Psoas muscle (tissue), 8 donors: Measurements from ENCODE around the gene APBB3. TPM values are rescaled to one million over a fixed set of nuclear protein-coding genes. Genes with fewer than 3 reads are reported as not detected.

Experiments
- ATAC-seq, 4 donors: fragments of 200-7000 bp; cut with Tn5 transposase; one replicate each; pipeline ENCODE4 v1.9.1; 2020; ENCODE audit warnings: moderate library complexity in 3 of 4, mild to moderate bottlenecking in 2 of 4
- DNase-seq, 2 donors: peaks; one replicate each; pipeline ENCODE4 v3.0.0-alpha.2; 2020
- H3K27ac ChIP-seq: fragments of 200-600 bp; one replicate; pipeline ENCODE4 v1.8.0; 2022
- H3K27me3 ChIP-seq, 3 donors: fragments of 200-600 bp in 1 of 3; one replicate each; pipeline versions ENCODE4 v1.6.1 to v1.8.0; 2013 to 2022; ENCODE audit warnings: low read length in 2 of 3, mild to moderate bottlenecking in 2 of 3, moderate library complexity in 1 of 3; ENCODE audit not compliant: insufficient read depth in 3 of 3
- H3K36me3 ChIP-seq, 2 donors: fragments of 200-600 bp in 1 of 2; one replicate each; pipeline versions ENCODE4 v1.6.1 to v1.8.0; 2013 to 2022; ENCODE audit warnings: low read depth in 1 of 2, mild to moderate bottlenecking in 1 of 2, moderate library complexity in 1 of 2; ENCODE audit not compliant: insufficient read depth in 1 of 2
- H3K4me1 ChIP-seq: fragments of 200-600 bp; one replicate; pipeline ENCODE4 v1.8.0; 2022
- H3K4me3 ChIP-seq: fragments of 200-600 bp; one replicate; pipeline ENCODE4 v1.8.0; 2022; ENCODE audit warnings: mild to moderate bottlenecking
- H3K9me3 ChIP-seq: fragments of 200-600 bp; one replicate; pipeline ENCODE4 v1.8.0; 2022
- CTCF ChIP-seq: fragments of 200-600 bp; IDR thresholded peaks from one replicate; pipeline ENCODE4 v1.8.0; 2022; ENCODE audit warnings: antibody characterized with exemption
- WGBS, 3 donors: extraction: QIAGEN DNeasy Blood & Tissue Kit; methylation state at CpG; one replicate each; pipeline versions ENCODE4 v1.1.6 to v1.1.7; 2013; 5-methylcytosine and 5-hydroxymethylcytosine counted together
- intact Hi-C, 2 donors: fragments of 100-400 bp; cut with DNase I; formaldehyde crosslinking; loops; one replicate each; pipeline versions ENCODE4 v1.11.0 to v1.14.2; 2022
- polyA plus RNA-seq, 3 donors: library from polyadenylated mRNA; stranded (reverse); fragments of 200-250 nt; gene quantifications; one replicate each; pipeline ENCODE4 v1.2.3, GENCODE V29; 2013
- total RNA-seq, 4 donors: library from RNA; stranded (reverse); fragmentation: NEBNext Ultra II Directional in 2 of 4; extraction: Animal tissue kit (Norgen Biotek cat#: 25700) in 2 of 4; gene quantifications; one replicate each; pipeline versions ENCODE4 v1.2.1 to v1.2.4, GENCODE V29; 2021 to 2023
- donor health status: healthy with polysubstance abuse.
- donor health status: DM: no; HTN: no; CAD: no; lungs with moderate emphysema.
- donor health status: Bipolar disorder and iron deficiency.
- donor health status: healthy.
- donor health status: DM: yes; HTN: yes; CAD: no.
- donor health status: DM: no; HTN: no; CAD: no.
- donor health status: DM: no; HTN: no; CAD: no.
- donor health status: DM: yes; HTN: yes; CAD: no.

Gene APBB3
- total and polyA plus RNA-seq, 7 donors = 4.3 to 25.4 (median 9.5) TPM

- ATAC-seq (peak; percentile 93 to 97 (median 94)), DNase-seq (peak; percentile 94 to 96)
- 1% methylated on average over 45 to 46 of the region's 46 CpGs for WGBS, 3 donors
- H3K27me3 ChIP-seq = no peaks in the 10 kb centered on the region
- intact Hi-C loops = no loop called here
- no peak for TF ChIP-seq CTCF
- H3K36me3 ChIP-seq = peaks cover 0 to 52% of the 10 kb centered on the region in 2 donors
- H3K4me3 ChIP-seq = peak within 1 kb of the TSS; percentile 86
- H3K27ac ChIP-seq = peak within 1 kb of the TSS; percentile 94
- no peaks in the 10 kb centered on the region for H3K9me3 ChIP-seq
- peaks cover 29% of the 10 kb centered on the region for H3K4me1 ChIP-seq
Observed at GRCh38 chr5:140557136-140557805, 7.1 kb downstream of the APBB3 start, which contains the start of gene SRA1. Gene SRA1, minus strand, starts transcription at chr5:140557473. Its CDS starts 21 bp downstream, at chr5:140557452.

GRCh38 chr5:140556438-140556837 lies 8.0 kb downstream of the APBB3 start:
- Histone ChIP-seq H3K36me3 (peaks cover 0 to 55% of the 10 kb centered on the region in 2 donors), H3K4me3 (peak overlapping the region; percentile 86), H3K4me1 (peaks cover 21% of the 10 kb centered on the region), H3K27me3 (no peaks in the 10 kb centered on the region), H3K9me3 (no peaks in the 10 kb centered on the region), H3K27ac (peak overlapping the region; percentile 94)
- TF ChIP-seq CTCF = no peak
- intact Hi-C loops = no loop called here
- DNase-seq = no peak
- WGBS, 3 donors = 3 to 4% (median 3%) methylated on average over 6 of the region's 6 CpGs
- peak in 2 of 4 donors; percentile 9 to 14 for ATAC-seq

GRCh38 chr5:140555747-140556312 lies 8.6 kb downstream of the APBB3 start:
- H3K36me3 ChIP-seq = peaks cover 0 to 55% of the 10 kb centered on the region in 2 donors
- no peaks in the 10 kb centered on the region for H3K9me3 ChIP-seq
- WGBS, 3 donors = 57 to 80% (median 61%) methylated on average over 1 of the region's 1 CpG
- peak overlapping the region; percentile 94 for H3K27ac ChIP-seq
- ATAC-seq (no peak), DNase-seq (no peak)
- intact Hi-C loops = no loop called here
- no peak for TF ChIP-seq CTCF
- H3K27me3 ChIP-seq = no peaks in the 10 kb centered on the region
- peak overlapping the region; percentile 86 for H3K4me3 ChIP-seq
- peaks cover 21% of the 10 kb centered on the region for H3K4me1 ChIP-seq

- intact Hi-C loops = no loop called here
- H3K4me1 ChIP-seq = peaks cover 33% of the 10 kb centered on the region
- peak overlapping the region; percentile 66 for H3K27ac ChIP-seq
Observed at GRCh38 chr5:140554454-140554853, 9.9 kb downstream of the APBB3 start.

More at GRCh38 chr5:140554454-140554853, 9.9 kb downstream of the APBB3 start:
- no peak overlapping the region for H3K4me3 ChIP-seq
- ATAC-seq = peak in 2 of 4 donors; percentile 16 to 36
- H3K36me3 ChIP-seq = peaks cover 4 to 55% of the 10 kb centered on the region in 2 donors
- no peak for DNase-seq
- H3K27me3 ChIP-seq = no peaks in the 10 kb centered on the region
- H3K9me3 ChIP-seq = no peaks in the 10 kb centered on the region
- 52 to 68% (median 56%) methylated on average over 2 of the region's 2 CpGs for WGBS, 3 donors
- TF ChIP-seq CTCF = no peak
